ENCODE results near the gene DOK7. TPM values are rescaled to one million over a fixed set of nuclear protein-coding genes. Genes with fewer than 3 reads are reported as not detected.

The DOK7 gene
- polyA plus RNA-seq, 4 donors: 0.28 to 7.5 (median 0.81) TPM; not detected in 1

DNA sequence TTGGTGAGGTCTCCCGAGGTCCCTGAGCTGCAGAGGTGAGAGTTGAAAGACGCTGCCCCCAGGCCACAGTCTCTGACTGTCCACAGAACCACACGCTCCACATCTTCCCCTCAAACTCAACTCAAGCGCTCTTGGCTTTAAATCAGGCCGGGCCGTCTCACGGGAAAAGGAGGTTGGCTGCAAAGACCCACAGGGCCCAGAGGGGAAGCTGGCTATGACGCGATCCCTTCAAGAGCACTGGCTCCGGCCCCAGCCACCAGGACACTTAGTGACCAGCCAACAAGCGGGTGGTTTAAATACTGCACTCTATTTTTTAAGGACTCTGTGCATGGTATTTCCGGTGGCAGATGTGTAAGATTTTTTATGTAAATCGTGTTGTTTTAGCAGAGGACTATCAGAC, 49.2 kb downstream of the DOK7 start:
- Histone ChIP-seq H3K4me1 (ENCODE audit: control insufficient read depth in 3 of 3, insufficient read depth in 2 of 3, low read depth in 1 of 3, low read length in 2 of 3) (peaks cover 0 to 10% (median 0%) of the 10 kb centered on the region in 3 donors), H3K27me3 (ENCODE audit: control insufficient read depth in 3 of 3, insufficient read depth in 3 of 3, low read length in 3 of 3) (no peaks in the 10 kb centered on the region), H3K9me3 (ENCODE audit: control insufficient read depth in 2 of 2, insufficient read depth in 1 of 2, low read depth in 1 of 2, low read length in 1 of 2) (peaks cover 0 to 3% of the 10 kb centered on the region in 2 donors), H3K27ac (ENCODE audit: low read depth in 1 of 3, low read length in 2 of 3) (no peak overlapping the region), H3K36me3 (ENCODE audit: control insufficient read depth in 3 of 3, insufficient read depth in 2 of 3, low read depth in 1 of 3, low read length in 3 of 3) (peaks cover 21 to 87% (median 36%) of the 10 kb centered on the region in 3 donors), H3K4me3 (ENCODE audit: low read depth in 1 of 3, low read length in 3 of 3) (no peak overlapping the region)
- WGBS, 3 donors: 88 to 97% (median 94%) methylated on average over 13 of the region's 13 CpGs
- DNase-seq (no peak), FAIRE-seq (no peak)

DNA sequence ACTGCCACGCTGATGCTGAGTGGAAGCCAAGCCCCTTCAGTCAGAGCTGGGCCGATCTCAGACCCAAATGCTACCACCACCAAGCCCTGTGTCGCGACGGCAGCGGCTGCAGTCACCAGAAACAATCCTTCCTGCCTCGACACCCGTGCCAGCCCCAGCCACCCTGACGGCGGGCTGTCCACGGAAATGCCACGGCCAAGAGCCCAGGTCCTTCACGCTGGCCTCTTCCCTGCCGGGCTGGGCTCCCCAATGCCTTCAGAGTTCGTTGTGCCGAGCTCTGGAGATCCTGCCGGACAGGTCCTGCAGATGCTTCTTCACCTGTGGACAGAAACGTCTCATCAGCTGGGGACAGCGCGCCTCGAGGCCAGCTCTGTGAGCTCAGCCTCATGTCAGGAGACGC, 49.6 kb downstream of the DOK7 start:
- DNase-seq: no peak
- Histone ChIP-seq H3K4me1 (ENCODE audit: control insufficient read depth in 3 of 3, insufficient read depth in 2 of 3, low read depth in 1 of 3, low read length in 2 of 3) (peaks cover 0 to 10% (median 0%) of the 10 kb centered on the region in 3 donors), H3K4me3 (ENCODE audit: low read depth in 1 of 3, low read length in 3 of 3) (no peak overlapping the region), H3K27me3 (ENCODE audit: control insufficient read depth in 3 of 3, insufficient read depth in 3 of 3, low read length in 3 of 3) (no peaks in the 10 kb centered on the region), H3K9me3 (ENCODE audit: control insufficient read depth in 2 of 2, insufficient read depth in 1 of 2, low read depth in 1 of 2, low read length in 1 of 2) (peaks cover 0 to 3% of the 10 kb centered on the region in 2 donors), H3K36me3 (ENCODE audit: control insufficient read depth in 3 of 3, insufficient read depth in 2 of 3, low read depth in 1 of 3, low read length in 3 of 3) (peaks cover 25 to 92% (median 41%) of the 10 kb centered on the region in 3 donors), H3K27ac (ENCODE audit: low read depth in 1 of 3, low read length in 2 of 3) (no peak overlapping the region)
- no peak for FAIRE-seq
- WGBS, 3 donors: 94 to 96% (median 94%) methylated on average over 22 of the region's 22 CpGs

DNA sequence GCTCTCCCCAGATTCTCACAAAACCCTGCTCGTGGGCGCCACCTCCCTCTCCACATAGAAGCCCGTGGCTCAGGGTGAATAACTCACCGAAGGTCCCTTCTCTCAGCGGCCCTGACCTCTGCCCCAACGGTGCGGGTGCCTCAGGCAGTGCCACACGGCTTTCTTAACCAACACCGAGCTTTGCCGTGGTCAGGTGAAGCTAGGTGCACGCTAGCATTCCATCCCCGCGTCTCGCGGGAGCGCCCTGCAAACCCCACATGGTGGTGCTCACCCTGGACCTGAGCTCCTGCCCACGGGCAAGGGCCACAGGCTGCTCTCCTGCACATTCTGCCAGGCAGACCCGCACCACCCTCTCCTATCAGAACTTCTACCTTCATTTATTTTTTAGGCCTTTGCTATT, 50.7 kb downstream of the DOK7 start:
- FAIRE-seq (no peak), DNase-seq (no peak)
- Histone ChIP-seq H3K27me3 (ENCODE audit: control insufficient read depth in 3 of 3, insufficient read depth in 3 of 3, low read length in 3 of 3) (no peaks in the 10 kb centered on the region), H3K36me3 (ENCODE audit: control insufficient read depth in 3 of 3, insufficient read depth in 2 of 3, low read depth in 1 of 3, low read length in 3 of 3) (peaks cover 35 to 96% (median 38%) of the 10 kb centered on the region in 3 donors), H3K27ac (ENCODE audit: low read depth in 1 of 3, low read length in 2 of 3) (no peak overlapping the region), H3K4me1 (ENCODE audit: control insufficient read depth in 3 of 3, insufficient read depth in 2 of 3, low read depth in 1 of 3, low read length in 2 of 3) (peaks cover 0 to 10% (median 0%) of the 10 kb centered on the region in 3 donors), H3K4me3 (ENCODE audit: low read depth in 1 of 3, low read length in 3 of 3) (no peak overlapping the region), H3K9me3 (ENCODE audit: control insufficient read depth in 2 of 2, insufficient read depth in 1 of 2, low read depth in 1 of 2, low read length in 1 of 2) (peaks cover 0 to 3% of the 10 kb centered on the region in 2 donors)
- 91 to 94% (median 94%) methylated on average over 18 of the region's 18 CpGs for WGBS, 3 donors

DNA sequence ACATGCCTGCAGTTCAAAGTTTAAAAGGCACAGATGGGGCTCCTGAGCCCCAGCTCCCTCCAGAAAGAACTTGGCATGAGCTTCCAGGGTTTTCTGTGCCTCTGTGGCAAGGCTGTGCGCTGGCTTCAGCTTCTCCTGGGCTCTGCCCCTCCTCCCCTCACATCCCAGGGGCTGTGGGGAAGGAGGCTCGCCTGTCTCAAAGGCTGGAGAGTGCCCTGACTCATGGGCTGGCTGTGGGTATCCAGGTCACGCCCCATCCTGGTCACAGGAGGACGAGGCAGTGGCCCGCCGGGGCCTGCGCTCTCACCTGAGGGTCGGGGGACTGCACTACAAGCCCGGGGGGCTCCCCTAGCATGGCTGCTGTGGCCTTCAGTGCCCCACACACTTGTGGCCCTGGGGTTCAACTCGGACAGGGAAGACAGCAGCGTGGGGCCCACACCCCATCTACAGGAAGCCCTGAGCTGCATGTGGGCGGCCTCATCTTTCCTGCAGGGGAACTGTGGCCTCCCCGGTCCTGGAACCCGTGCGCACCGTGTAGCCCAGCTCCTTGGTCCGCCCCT, 51.2 kb downstream of the DOK7 start:
- H3K27ac ChIP-seq (ENCODE audit: low read depth in 1 of 3, low read length in 2 of 3): no peak overlapping the region
- WGBS, 3 donors: 87 to 94% (median 89%) methylated on average over 17 of the region's 17 CpGs
- H3K36me3 ChIP-seq (ENCODE audit: control insufficient read depth in 3 of 3, insufficient read depth in 2 of 3, low read depth in 1 of 3, low read length in 3 of 3): peaks cover 35 to 98% (median 41%) of the 10 kb centered on the region in 3 donors
- no peaks in the 10 kb centered on the region for H3K27me3 ChIP-seq (ENCODE audit: control insufficient read depth in 3 of 3, insufficient read depth in 3 of 3, low read length in 3 of 3)
- FAIRE-seq (no peak), DNase-seq (no peak)
- no peak overlapping the region for H3K4me3 ChIP-seq (ENCODE audit: low read depth in 1 of 3, low read length in 3 of 3)
- H3K4me1 ChIP-seq (ENCODE audit: control insufficient read depth in 3 of 3, insufficient read depth in 2 of 3, low read depth in 1 of 3, low read length in 2 of 3): peaks cover 0 to 10% (median 0%) of the 10 kb centered on the region in 3 donors
- peaks cover 0 to 3% of the 10 kb centered on the region in 2 donors for H3K9me3 ChIP-seq (ENCODE audit: control insufficient read depth in 2 of 2, insufficient read depth in 1 of 2, low read depth in 1 of 2, low read length in 1 of 2)

DNA sequence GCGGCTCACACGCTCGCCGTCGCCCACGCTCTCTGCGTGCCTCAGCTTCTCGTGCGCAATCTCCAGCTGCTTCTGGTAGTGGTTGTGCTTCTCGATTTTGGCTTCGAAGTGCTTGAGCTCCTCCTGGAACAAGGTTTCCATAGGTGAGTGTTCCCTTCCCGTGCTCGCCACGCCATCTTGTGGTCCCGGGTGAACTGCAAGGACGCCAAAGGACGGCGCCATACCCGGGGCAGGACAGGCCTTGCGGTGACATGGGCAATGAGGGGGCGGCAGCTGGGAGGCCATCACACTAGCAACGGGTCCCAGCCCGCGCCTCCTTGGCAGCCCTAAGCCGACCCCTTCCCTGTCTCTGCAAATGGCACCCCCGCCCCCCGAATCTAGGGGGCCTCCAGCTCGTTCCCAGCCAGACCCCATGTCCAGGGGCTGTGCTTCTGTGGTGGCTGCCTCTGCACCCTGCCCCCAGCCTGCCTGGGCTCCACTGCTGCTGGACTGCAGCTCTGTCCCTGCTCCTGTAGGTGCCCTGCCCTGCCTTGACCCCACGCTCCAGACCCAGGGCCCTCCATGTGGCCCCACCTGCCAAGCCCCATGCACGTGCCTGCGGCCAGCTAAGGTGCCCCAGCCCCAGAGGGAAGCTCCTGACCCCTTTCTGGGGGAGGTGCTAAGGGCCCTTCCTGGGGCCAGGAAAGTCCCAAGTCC, 51.8 kb downstream of the DOK7 start:
- WGBS, 3 donors: 90 to 93% (median 93%) methylated on average over 31 of the region's 31 CpGs
- no peak for FAIRE-seq
- DNase-seq: peak in 1 of 2 donors; percentile 62

DNA sequence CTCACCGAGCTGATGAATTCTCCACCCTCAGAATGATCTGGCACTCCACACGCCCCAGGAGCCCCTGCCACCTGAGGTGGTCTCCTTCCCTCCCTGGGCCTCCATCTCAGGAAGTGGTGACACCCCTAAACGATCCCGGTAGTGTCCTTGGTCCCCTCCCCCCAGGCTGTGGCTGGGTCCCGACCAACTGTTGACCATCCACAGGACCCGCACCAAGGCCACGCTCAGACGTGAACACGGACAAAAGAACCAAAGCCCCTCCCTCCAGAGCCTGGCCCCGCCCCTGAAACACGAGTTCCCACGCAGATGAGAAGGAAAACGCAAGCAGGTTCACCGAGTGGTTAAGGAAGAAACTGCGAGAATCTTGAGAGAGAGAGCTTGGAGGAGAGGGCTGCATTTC, 52.5 kb downstream of the DOK7 start:
- Histone ChIP-seq H3K27ac (ENCODE audit: low read depth in 1 of 3, low read length in 2 of 3) (no peak overlapping the region), H3K4me3 (ENCODE audit: low read depth in 1 of 3, low read length in 3 of 3) (no peak overlapping the region), H3K4me1 (ENCODE audit: control insufficient read depth in 3 of 3, insufficient read depth in 2 of 3, low read depth in 1 of 3, low read length in 2 of 3) (peaks cover 0 to 10% (median 0%) of the 10 kb centered on the region in 3 donors), H3K9me3 (ENCODE audit: control insufficient read depth in 2 of 2, insufficient read depth in 1 of 2, low read depth in 1 of 2, low read length in 1 of 2) (peaks cover 0 to 3% of the 10 kb centered on the region in 2 donors), H3K36me3 (ENCODE audit: control insufficient read depth in 3 of 3, insufficient read depth in 2 of 3, low read depth in 1 of 3, low read length in 3 of 3) (peaks cover 44 to 98% (median 49%) of the 10 kb centered on the region in 3 donors), H3K27me3 (ENCODE audit: control insufficient read depth in 3 of 3, insufficient read depth in 3 of 3, low read length in 3 of 3) (no peaks in the 10 kb centered on the region)
- DNase-seq: peak in 1 of 2 donors; percentile 29
- WGBS, 3 donors: 85 to 90% (median 86%) methylated on average over 15 of the region's 15 CpGs
- FAIRE-seq: no peak

More for the DNA sequence above, 51.8 kb downstream of the DOK7 start:
- Histone ChIP-seq H3K27ac (ENCODE audit: low read depth in 1 of 3, low read length in 2 of 3) (no peak overlapping the region), H3K9me3 (ENCODE audit: control insufficient read depth in 2 of 2, insufficient read depth in 1 of 2, low read depth in 1 of 2, low read length in 1 of 2) (peaks cover 0 to 3% of the 10 kb centered on the region in 2 donors), H3K27me3 (ENCODE audit: control insufficient read depth in 3 of 3, insufficient read depth in 3 of 3, low read length in 3 of 3) (no peaks in the 10 kb centered on the region), H3K36me3 (ENCODE audit: control insufficient read depth in 3 of 3, insufficient read depth in 2 of 3, low read depth in 1 of 3, low read length in 3 of 3) (peaks cover 41 to 98% (median 45%) of the 10 kb centered on the region in 3 donors), H3K4me3 (ENCODE audit: low read depth in 1 of 3, low read length in 3 of 3) (no peak overlapping the region), H3K4me1 (ENCODE audit: control insufficient read depth in 3 of 3, insufficient read depth in 2 of 3, low read depth in 1 of 3, low read length in 2 of 3) (peaks cover 0 to 10% (median 0%) of the 10 kb centered on the region in 3 donors)

DNA sequence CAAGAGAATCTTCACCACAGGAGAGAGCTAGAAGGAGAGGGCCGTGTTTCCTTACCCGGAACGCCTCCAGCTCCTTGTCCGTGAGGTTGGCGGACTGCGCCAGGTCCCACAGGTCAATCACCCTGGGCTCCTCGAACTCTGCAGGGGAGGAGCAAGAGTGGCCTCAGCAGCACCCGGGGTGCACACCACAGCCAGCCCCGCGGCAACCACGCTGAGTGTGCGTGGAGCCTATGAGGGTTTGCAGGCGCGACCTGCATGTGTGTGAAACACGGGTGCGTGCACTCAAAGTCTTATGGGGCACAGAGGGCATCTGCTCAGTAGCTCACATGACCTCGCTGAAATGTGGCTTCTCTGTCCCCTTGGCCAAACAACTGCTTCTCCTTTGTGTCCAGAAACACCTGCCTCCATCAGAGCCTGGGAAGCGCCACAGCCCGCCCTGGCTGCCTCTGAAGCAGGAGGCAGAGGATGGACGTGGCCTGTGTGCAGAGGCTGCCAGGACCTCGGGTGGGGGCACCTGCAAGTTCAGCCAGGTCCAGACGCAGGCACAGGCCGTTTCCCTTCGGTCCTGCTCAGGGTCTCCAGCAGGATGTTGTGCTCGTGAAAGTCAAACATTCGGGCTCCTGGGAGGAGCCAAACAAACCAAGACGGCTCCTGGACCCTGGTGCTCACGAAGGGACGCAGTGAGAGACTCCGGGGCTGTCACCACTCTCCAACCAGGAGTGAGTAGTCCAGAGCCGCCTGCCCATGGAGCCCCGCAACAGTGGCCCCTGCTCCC, 53.1 kb downstream of the DOK7 start:
- Histone ChIP-seq H3K4me1 (ENCODE audit: control insufficient read depth in 3 of 3, insufficient read depth in 2 of 3, low read depth in 1 of 3, low read length in 2 of 3) (peaks cover 0 to 10% (median 0%) of the 10 kb centered on the region in 3 donors), H3K9me3 (ENCODE audit: control insufficient read depth in 2 of 2, insufficient read depth in 1 of 2, low read depth in 1 of 2, low read length in 1 of 2) (peaks cover 0 to 3% of the 10 kb centered on the region in 2 donors), H3K4me3 (ENCODE audit: low read depth in 1 of 3, low read length in 3 of 3) (no peak overlapping the region), H3K27ac (ENCODE audit: low read depth in 1 of 3, low read length in 2 of 3) (no peak overlapping the region), H3K36me3 (ENCODE audit: control insufficient read depth in 3 of 3, insufficient read depth in 2 of 3, low read depth in 1 of 3, low read length in 3 of 3) (peaks cover 44 to 98% (median 50%) of the 10 kb centered on the region in 3 donors), H3K27me3 (ENCODE audit: control insufficient read depth in 3 of 3, insufficient read depth in 3 of 3, low read length in 3 of 3) (no peaks in the 10 kb centered on the region)
- DNase-seq (no peak), FAIRE-seq (no peak)
- 89 to 93% (median 91%) methylated on average over 32 of the region's 32 CpGs for WGBS, 3 donors

Measured in small intestine (tissue), 7 donors.